HG03575 (cell line): Measurements from ENCODE around the gene ESR2.

ENCODE experiments used
- ATAC-seq: cut with Tn5 transposase; IDR thresholded peaks from one replicate; pipeline ENCODE4 v1.9.1; 2021; ENCODE audit not compliant: unreplicated experiment, insufficient number of reproducible peaks, low FRiP score; ENCODE audit errors: extremely low read depth

ESR2 gene

DNA sequence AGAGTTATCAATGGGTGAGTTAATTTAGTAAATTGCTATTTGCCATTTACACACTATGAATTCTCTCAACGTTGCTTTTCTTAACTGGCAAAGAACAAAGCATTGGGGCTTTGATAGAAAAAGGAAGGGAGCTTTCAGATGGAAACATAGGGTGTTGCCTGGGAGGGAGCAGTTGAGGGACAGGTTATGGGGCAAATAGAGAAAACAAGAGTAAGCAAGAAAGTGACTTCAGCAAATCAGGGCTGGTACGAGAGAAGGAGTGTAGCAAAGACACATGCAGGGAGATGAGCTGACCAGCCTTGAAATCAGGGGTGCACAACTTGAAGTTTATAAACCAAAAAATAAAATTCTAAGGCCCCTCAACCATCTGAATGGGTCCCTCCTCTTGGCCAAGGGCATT is 15.7 kb downstream of the ESR2 start:
- no peak for ATAC-seq

DNA sequence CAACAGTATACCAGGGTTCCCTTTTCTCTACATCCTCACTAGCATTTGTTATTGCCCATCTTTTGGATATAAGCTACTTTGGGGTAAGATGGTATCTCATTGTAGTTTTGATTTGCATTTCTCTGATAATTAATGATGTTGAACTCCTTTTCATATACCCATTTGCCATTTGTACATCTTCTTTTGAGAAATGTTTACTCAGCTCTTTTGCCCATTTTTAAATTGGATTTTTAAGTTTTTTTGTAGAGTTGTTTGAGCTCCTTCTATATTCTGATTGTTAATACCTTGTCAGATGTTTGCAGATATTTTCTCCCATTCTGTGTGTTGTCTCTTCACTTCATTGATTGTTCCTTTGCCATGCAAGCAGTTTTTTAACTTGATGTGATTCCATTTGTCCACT is 22.2 kb downstream of the ESR2 start:
- no peak for ATAC-seq

DNA sequence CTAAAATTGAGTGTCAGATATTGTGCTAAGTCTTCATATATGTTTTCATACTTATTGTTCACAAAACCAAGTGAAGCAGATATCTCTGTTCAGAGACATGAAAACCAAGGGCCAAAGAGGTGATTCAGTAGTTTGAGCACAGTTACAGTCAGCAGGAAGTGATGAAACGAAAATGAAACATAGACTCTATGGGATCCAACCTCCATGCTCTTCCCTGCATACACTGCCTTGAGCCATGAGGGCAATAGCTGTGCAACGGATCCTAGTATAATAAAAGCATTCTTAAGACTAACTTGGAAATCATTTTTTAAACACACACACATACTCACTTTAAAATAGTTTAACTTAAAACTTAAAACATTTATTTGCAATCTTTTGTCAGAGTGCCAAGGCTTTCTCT is 27.9 kb downstream of the ESR2 start:
- ATAC-seq = no peak

- no peak for ATAC-seq
These were observed 28.9 kb downstream of the ESR2 start for GRCh38 chr14:64265222-64265621.

DNA sequence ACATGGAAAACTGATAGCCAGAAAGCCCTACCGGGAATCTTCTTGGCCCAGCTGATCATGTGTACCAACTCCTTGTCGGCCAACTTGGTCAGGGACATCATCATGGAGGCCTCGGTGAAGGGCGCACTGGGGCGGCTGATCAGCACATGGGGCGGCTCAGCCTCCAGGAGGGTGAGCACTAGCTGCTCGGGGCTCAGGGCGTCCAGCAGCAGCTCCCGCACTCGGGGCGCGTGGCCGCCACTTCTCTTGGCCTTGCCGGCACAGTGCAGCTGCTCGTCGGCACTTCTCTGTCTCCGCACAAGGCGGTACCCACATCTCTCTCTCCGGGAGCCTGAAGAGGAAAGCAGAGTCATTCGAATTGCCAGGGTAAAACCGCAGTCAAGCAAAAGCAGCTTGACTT is 33.8 kb downstream of the ESR2 start:
- ATAC-seq = no peak

GRCh38 chr14:64255756-64256155 is 38.4 kb downstream of the ESR2 start:
- ATAC-seq = no peak

DNA sequence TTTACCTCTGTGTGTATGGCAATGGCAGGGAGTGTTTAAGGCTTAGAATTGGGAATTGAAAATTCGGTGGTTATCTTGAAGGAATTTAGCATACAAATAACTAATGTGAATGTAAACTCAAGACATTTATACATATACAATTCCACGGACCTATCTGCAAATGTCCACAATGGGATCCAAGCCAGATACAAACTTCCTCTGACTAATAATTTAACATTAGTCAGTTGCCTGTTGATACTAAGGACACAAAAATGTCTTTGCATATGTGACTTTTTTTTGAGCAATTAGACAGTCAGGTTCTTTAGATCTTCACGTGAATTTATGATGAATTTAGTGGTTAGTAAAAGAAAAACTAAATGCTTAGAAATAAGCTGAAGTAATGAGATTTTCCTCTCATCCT is 40.5 kb downstream of the ESR2 start:
- ATAC-seq = no peak

DNA sequence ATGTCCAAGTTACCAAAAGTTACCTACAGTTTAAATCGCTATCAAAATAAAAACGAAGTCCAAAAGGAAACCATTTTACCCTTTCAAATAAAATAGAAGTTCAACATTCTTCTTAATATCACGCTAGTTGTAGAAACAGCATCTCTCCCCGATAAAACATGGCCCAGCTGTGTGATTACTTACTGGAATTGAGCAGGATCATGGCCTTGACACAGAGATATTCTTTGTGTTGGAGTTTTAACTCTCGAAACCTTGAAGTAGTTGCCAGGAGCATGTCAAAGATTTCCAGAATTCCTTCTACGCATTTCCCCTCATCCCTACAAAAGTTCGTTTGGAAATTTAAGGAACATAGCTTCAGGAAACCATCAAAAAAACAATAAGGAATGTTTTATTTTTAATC is 44.8 kb downstream of the ESR2 start:
- no peak for ATAC-seq

GRCh38 chr14:64248689-64249088 is 45.5 kb downstream of the ESR2 start:
- ATAC-seq = no peak

DNA sequence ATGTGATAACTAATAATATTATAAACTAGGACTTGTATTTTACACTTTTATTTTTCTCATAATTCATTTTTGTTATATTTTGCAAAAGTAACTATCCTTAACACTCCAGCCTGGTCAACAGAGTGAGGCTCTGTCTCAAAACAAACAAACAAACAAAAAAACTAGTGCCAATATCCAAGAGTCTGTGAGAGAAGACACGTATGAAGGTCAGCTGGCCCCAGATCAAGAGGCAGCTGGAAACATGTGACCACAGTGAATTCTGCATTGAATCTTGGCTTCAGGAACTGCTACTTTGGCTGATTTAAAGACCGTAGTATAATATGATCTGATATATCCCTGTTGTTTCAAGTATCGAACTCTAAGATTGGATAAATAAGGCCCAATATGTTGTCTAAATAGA is 47.0 kb downstream of the ESR2 start:
- no peak for ATAC-seq

- no peak for ATAC-seq
These were observed 47.5 kb downstream of the ESR2 start for GRCh38 chr14:64246688-64247087.

GRCh38 chr14:64245491-64245890 is 48.7 kb downstream of the ESR2 start:
- ATAC-seq = no peak

DNA sequence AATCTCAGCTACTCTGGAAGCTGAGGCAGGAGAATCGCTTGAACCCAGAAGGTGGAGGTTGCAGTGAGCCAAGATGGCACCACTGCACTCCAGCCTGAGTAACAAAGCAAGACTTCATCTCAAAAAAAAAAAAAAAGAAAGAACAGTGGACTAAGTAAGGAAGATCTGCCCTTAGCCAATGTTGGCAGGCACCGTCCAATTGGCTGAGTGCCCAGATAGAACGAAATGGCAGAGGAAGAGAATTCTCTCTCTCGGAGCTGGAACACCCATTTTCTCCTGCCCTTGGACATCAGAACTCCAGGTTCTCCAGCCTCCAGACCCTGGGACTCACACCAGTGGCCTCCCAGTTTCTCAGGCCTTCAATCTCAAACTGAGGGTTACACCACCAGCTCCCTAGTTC is 49.9 kb downstream of the ESR2 start:
- no peak for ATAC-seq

- ATAC-seq = no peak
These were observed 55.5 kb downstream of the ESR2 start for GRCh38 chr14:64238631-64239030.

- no peak for ATAC-seq
These were observed 56.1 kb downstream of the ESR2 start for GRCh38 chr14:64238049-64238448.

DNA sequence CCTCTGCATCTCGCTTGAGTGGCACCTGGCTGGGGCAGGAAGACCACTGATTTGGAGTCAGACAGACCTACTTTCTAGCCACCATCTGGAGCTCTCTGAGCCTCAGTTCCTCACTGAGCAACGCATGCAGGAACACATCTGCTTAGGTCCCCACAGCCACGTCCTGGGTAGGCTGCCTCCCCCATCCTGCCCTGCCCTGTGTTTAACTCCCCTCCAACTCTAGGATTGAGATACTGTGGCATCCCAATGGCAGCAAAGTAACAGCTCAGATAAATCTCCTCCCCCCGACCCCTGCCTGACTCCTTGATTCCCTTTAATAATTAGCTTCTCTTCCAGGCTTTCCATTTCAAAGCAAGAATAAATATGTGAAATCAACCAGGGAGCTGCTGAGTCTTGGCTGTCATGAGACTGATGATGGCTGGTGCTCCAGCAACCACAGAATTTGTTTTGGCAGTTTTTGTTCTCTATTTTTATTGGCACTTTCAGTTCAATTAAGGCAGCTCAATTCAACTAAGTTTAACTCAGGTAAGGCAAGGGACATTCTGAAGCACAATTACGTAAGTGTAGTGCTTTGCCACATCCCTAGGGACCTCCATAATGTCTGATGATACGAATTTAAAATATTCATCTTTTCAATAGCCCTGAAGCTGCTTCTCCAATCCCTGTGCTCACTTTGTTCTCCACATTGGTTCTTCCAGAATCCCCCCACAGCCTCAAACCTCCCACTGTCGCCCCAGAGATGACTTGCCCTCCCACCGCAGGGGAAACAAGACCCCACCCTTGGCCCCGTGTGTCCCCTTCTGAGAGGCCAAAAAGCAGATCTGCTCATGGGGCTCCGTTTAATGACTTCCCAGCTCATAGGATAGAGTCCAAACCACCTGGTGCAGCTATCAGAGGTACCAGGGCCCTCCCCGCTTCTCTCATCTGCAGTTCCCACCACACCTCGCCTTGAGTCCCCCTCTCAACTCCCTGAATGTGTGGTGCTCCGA is 58.2 kb downstream of the ESR2 start:
- ATAC-seq = peak; percentile 44

DNA sequence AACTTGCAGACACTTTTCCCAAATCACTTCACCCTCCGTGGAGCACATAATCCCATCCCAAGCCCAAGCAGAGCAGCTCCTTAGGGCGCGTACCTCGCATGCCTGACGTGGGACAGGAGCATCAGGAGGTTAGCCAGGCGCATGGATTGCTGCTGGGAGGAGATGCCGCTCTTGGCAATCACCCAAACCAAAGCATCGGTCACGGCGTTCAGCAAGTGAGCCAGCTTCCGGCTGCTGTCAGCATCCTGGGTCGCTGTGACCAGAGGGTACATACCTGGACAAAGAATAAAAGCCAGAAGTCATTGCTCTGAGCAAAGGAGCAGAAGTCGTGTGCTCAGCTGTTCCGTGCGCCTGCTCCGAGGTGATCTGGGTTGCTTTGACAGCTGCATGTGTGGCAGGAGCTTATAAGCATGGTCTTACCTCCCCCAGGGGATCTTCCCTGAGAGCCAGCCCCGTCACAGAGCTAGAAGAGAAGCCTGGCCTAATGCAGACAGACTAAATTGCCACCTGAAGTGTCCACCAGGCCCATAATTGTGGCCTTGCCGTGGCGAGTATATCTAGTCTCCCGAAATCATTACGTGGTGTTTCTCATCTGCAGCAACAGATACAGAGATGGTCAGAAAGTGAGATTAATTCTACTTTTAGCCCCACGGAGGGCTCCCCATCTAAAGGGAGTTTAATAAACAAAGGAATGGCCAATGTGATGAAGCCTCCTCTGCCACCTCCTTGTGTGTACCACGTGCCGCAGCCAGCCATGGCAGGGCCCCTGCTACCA is 59.1 kb downstream of the ESR2 start:
- ATAC-seq = no peak

GRCh38 chr14:64233531-64234190 is 60.5 kb downstream of the ESR2 start:
- no peak for ATAC-seq

DNA sequence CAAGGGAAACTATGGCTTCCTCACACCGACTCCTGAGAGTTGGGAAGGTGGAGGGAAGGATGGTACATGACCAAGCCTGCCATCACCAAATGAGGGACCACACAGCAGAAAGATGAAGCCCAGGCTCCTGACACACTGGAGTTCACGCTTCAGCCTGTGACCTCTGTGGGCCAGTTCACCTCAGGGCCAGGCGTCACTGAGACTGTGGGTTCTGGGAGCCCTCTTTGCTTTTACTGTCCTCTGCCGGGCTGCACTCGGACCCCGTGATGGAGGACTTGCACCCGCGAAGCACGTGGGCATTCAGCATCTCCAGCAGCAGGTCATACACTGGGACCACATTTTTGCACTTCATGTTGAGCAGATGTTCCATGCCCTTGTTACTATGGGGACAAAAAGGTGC is 61.2 kb downstream of the ESR2 start:
- ATAC-seq = no peak
